ENCODE results near the gene PRSS23. TPM values are rescaled to one million over a fixed set of nuclear protein-coding genes. Genes with fewer than 3 reads are reported as not detected.
"Not testable (repeated sequence)": the region's sequence is repeated elsewhere in the genome, so short reads cannot be mapped to it uniquely, and the experiment has no call there.

PRSS23 gene
- total RNA-seq, 1 donor from 2014 or later, result 75.2 TPM

GRCh38 chr11:86812322-86812670 is 12.0 kb downstream of the PRSS23 start:
- no peak for DNase-seq (ENCODE audit: low read depth)

GRCh38 chr11:86812981-86813380 is 12.6 kb downstream of the PRSS23 start:
- no peak for DNase-seq (ENCODE audit: low read depth)

GRCh38 chr11:86814775-86815174 is 14.4 kb downstream of the PRSS23 start:
- peak; percentile 43 for DNase-seq (ENCODE audit: low read depth)

- no peak for DNase-seq (ENCODE audit: low read depth)
These were observed 15.4 kb downstream of the PRSS23 start for GRCh38 chr11:86815726-86816125.

- DNase-seq (ENCODE audit: low read depth), result peak; percentile 52
These were observed 15.9 kb downstream of the PRSS23 start for GRCh38 chr11:86816251-86816726.

- peak; percentile 74 for DNase-seq (ENCODE audit: low read depth)
These were observed 18.3 kb downstream of the PRSS23 start for GRCh38 chr11:86818462-86819192.

- not testable (repeated sequence) for DNase-seq (ENCODE audit: low read depth)
These were observed 23.8 kb downstream of the PRSS23 start for GRCh38 chr11:86824139-86824538.

- DNase-seq (ENCODE audit: low read depth), result not testable (repeated sequence)
These were observed 34.0 kb downstream of the PRSS23 start for GRCh38 chr11:86834376-86834775.

GRCh38 chr11:86844762-86845508 is 44.6 kb downstream of the PRSS23 start:
- not testable (repeated sequence) for DNase-seq (ENCODE audit: low read depth)

GRCh38 chr11:86848132-86848531 is 47.8 kb downstream of the PRSS23 start:
- DNase-seq (ENCODE audit: low read depth), result no peak

GRCh38 chr11:86849679-86850078 is 49.3 kb downstream of the PRSS23 start:
- no peak for DNase-seq (ENCODE audit: low read depth)

Other genes starting within 250 kb of the PRSS23 start
- 15.0 and 18.9 TPM in 2 replicates for gene ME3, start 127.9 kb upstream of the PRSS23 start, total RNA-seq
- gene FZD4, start 154.9 kb downstream of the PRSS23 start, total RNA-seq, result 5.0 and 6.6 TPM in 2 replicates
- gene TMEM135, start 237.4 kb downstream of the PRSS23 start, total RNA-seq, result 25.0 and 26.9 TPM in 2 replicates